Cardiac fibroblast (primary cell): ENCODE data around the gene P4HA3.

Experiments
- DNase-seq, 2 donors: peaks; one replicate each; pipeline versions ENCODE4 v3.0.0 to v3.0.0-alpha.2; 2010; ENCODE audit warnings: low read depth in 2 of 2
- H3K4me3 ChIP-seq, 2 donors: replicated peaks in 1 of 2; 1 replicate in 1 of 2; 2 replicates in 1 of 2; pipeline ENCODE4 v1.5.1; 2011; ENCODE audit warnings: low read depth in 2 of 2, low read length in 2 of 2, mild to moderate bottlenecking in 2 of 2, moderate library complexity in 1 of 2
- TF ChIP-seq, protein P1 (sequence below): IDR thresholded peaks from one replicate; pipeline ENCODE4 v1.5.1; 2011; ENCODE audit warnings: low read depth, mild to moderate bottlenecking, low read length, inconsistent platforms

P4HA3 gene

GRCh38 chr11:74237541-74237940 is 73.9 kb downstream of the P4HA3 start:
- DNase-seq = no peak
- no peak overlapping the region for H3K4me3 ChIP-seq
- TF ChIP-seq, protein P1, sequence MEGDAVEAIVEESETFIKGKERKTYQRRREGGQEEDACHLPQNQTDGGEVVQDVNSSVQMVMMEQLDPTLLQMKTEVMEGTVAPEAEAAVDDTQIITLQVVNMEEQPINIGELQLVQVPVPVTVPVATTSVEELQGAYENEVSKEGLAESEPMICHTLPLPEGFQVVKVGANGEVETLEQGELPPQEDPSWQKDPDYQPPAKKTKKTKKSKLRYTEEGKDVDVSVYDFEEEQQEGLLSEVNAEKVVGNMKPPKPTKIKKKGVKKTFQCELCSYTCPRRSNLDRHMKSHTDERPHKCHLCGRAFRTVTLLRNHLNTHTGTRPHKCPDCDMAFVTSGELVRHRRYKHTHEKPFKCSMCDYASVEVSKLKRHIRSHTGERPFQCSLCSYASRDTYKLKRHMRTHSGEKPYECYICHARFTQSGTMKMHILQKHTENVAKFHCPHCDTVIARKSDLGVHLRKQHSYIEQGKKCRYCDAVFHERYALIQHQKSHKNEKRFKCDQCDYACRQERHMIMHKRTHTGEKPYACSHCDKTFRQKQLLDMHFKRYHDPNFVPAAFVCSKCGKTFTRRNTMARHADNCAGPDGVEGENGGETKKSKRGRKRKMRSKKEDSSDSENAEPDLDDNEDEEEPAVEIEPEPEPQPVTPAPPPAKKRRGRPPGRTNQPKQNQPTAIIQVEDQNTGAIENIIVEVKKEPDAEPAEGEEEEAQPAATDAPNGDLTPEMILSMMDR = no peak

GRCh38 chr11:74235121-74235520 is 76.3 kb downstream of the P4HA3 start:
- DNase-seq = no peak
- TF ChIP-seq, protein P1 = no peak
- H3K4me3 ChIP-seq = no peak overlapping the region

DNA sequence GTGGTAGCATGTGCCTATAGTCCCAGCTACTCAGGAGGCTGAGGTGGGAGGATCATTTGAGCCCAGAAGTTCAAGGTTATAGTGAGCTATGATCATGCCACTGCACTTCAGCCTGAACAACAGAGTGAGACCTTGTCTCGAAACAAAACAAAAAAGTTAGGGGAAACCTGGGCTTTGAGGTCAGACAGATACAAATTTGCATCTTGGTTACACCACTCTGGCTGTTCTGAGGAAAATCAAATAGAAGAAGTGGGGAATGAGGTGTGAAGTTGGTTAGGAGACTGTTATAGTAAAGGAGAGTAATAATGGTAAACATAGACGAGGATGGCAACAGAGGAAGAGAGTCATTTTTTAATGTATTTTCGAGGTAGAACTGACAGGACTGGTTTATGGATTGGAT is 77.8 kb downstream of the P4HA3 start:
- TF ChIP-seq, protein P1 = no peak
- H3K4me3 ChIP-seq = no peak overlapping the region
- no peak for DNase-seq

GRCh38 chr11:74232311-74232950 is 79.0 kb downstream of the P4HA3 start:
- DNase-seq = peak in 1 of 2 donors; percentile 9
- H3K4me3 ChIP-seq = no peak overlapping the region
- TF ChIP-seq, protein P1 = no peak

- H3K4me3 ChIP-seq = no peak overlapping the region
- DNase-seq = no peak
- TF ChIP-seq, protein P1 = no peak
These were observed 84.5 kb downstream of the P4HA3 start for GRCh38 chr11:74226907-74227306.

DNA sequence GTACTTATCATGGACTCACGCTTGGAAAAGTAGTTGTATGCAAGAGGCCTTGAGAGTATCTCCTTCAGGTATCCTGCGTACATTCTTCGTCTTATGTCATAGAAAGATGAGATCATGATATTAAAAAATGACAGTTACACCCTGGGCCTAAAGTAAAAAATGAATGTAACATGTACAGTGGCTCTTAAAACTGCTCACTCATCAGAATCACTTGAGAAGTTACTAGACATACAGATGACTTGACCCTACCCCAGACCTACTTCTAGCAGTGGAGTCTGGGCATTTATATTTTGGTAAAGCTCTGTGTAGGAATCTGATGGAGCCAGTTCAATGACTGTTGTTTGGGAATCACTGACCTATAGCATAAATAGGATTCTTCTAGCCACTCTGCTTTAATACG is 85.9 kb downstream of the P4HA3 start:
- H3K4me3 ChIP-seq = no peak overlapping the region
- TF ChIP-seq, protein P1 = no peak
- DNase-seq = no peak

GRCh38 chr11:74221816-74222215 is 89.6 kb downstream of the P4HA3 start:
- TF ChIP-seq, protein P1 = no peak
- H3K4me3 ChIP-seq = no peak overlapping the region
- DNase-seq = no peak
